HL-60 (cell line): ENCODE results near the gene ST7L.

Experiments
- POLR2AphosphoS5 ChIP-seq: IDR thresholded peaks from 2 replicates; pipeline ENCODE4 v1.6.1; 2012; ENCODE audit warnings: low read depth
- TF ChIP-seq, protein P1 (sequence below): IDR thresholded peaks from one replicate; pipeline ENCODE4 v1.5.1; 2011; ENCODE audit warnings: low read length, control low read depth, inconsistent platforms; ENCODE audit not compliant: insufficient read depth
- TF ChIP-seq, protein P2 (sequence below): IDR thresholded peaks from 2 replicates; pipeline ENCODE4 v1.6.1; 2012; ENCODE audit warnings: low read depth; ENCODE audit not compliant: insufficient replicate concordance

- TF ChIP-seq, protein P1, sequence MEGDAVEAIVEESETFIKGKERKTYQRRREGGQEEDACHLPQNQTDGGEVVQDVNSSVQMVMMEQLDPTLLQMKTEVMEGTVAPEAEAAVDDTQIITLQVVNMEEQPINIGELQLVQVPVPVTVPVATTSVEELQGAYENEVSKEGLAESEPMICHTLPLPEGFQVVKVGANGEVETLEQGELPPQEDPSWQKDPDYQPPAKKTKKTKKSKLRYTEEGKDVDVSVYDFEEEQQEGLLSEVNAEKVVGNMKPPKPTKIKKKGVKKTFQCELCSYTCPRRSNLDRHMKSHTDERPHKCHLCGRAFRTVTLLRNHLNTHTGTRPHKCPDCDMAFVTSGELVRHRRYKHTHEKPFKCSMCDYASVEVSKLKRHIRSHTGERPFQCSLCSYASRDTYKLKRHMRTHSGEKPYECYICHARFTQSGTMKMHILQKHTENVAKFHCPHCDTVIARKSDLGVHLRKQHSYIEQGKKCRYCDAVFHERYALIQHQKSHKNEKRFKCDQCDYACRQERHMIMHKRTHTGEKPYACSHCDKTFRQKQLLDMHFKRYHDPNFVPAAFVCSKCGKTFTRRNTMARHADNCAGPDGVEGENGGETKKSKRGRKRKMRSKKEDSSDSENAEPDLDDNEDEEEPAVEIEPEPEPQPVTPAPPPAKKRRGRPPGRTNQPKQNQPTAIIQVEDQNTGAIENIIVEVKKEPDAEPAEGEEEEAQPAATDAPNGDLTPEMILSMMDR = no peak
- TF ChIP-seq POLR2AphosphoS5 = no peak
- TF ChIP-seq, protein P2, sequence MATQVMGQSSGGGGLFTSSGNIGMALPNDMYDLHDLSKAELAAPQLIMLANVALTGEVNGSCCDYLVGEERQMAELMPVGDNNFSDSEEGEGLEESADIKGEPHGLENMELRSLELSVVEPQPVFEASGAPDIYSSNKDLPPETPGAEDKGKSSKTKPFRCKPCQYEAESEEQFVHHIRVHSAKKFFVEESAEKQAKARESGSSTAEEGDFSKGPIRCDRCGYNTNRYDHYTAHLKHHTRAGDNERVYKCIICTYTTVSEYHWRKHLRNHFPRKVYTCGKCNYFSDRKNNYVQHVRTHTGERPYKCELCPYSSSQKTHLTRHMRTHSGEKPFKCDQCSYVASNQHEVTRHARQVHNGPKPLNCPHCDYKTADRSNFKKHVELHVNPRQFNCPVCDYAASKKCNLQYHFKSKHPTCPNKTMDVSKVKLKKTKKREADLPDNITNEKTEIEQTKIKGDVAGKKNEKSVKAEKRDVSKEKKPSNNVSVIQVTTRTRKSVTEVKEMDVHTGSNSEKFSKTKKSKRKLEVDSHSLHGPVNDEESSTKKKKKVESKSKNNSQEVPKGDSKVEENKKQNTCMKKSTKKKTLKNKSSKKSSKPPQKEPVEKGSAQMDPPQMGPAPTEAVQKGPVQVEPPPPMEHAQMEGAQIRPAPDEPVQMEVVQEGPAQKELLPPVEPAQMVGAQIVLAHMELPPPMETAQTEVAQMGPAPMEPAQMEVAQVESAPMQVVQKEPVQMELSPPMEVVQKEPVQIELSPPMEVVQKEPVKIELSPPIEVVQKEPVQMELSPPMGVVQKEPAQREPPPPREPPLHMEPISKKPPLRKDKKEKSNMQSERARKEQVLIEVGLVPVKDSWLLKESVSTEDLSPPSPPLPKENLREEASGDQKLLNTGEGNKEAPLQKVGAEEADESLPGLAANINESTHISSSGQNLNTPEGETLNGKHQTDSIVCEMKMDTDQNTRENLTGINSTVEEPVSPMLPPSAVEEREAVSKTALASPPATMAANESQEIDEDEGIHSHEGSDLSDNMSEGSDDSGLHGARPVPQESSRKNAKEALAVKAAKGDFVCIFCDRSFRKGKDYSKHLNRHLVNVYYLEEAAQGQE = no peak
Measured at GRCh38 chr1:112530832-112531231, 88.1 kb downstream of the ST7L start.
